WI38 (cell line): ENCODE results near the gene TTLL6.

ENCODE experiments used
- H3K4me3 ChIP-seq: 2 replicates; pipeline ENCODE4 v1.5.1; 2011; ENCODE audit warnings: low read depth, mild to moderate bottlenecking, control low read depth, low read length
- TF ChIP-seq, protein P1 (sequence below): IDR thresholded peaks from 2 replicates; pipeline ENCODE4 v1.5.1; 2012; ENCODE audit warnings: low read depth, mild to moderate bottlenecking, control low read depth, low read length

TTLL6 gene

GRCh38 chr17:48725288-48726064 lies 91.6 kb downstream of the TTLL6 start:
- TF ChIP-seq, protein P1, sequence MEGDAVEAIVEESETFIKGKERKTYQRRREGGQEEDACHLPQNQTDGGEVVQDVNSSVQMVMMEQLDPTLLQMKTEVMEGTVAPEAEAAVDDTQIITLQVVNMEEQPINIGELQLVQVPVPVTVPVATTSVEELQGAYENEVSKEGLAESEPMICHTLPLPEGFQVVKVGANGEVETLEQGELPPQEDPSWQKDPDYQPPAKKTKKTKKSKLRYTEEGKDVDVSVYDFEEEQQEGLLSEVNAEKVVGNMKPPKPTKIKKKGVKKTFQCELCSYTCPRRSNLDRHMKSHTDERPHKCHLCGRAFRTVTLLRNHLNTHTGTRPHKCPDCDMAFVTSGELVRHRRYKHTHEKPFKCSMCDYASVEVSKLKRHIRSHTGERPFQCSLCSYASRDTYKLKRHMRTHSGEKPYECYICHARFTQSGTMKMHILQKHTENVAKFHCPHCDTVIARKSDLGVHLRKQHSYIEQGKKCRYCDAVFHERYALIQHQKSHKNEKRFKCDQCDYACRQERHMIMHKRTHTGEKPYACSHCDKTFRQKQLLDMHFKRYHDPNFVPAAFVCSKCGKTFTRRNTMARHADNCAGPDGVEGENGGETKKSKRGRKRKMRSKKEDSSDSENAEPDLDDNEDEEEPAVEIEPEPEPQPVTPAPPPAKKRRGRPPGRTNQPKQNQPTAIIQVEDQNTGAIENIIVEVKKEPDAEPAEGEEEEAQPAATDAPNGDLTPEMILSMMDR: no peak
- H3K4me3 ChIP-seq: no peak overlapping the region

DNA sequence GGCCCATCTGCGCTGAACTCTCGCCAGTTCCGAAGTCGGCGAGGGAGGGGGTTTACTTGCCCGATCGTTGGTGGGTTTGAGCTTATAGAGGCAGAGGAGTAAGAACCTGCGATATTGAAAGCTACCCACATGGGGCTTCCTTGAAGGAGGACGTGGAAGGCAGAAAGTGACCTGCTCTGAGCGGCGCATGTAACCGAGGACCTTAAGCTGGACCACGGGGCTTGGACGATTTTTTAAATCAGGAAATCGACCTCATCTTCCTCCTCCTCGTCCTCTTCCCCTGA lies 92.1 kb downstream of the TTLL6 start:
- TF ChIP-seq, protein P1: no peak
- no peak overlapping the region for H3K4me3 ChIP-seq

GRCh38 chr17:48724251-48725003 lies 92.6 kb downstream of the TTLL6 start:
- H3K4me3 ChIP-seq: no peak overlapping the region
- TF ChIP-seq, protein P1: peak; percentile 70

GRCh38 chr17:48723423-48724250 lies 93.4 kb downstream of the TTLL6 start:
- H3K4me3 ChIP-seq: no peak overlapping the region
- TF ChIP-seq, protein P1: no peak

- TF ChIP-seq, protein P1: no peak
- H3K4me3 ChIP-seq: no peak within 1 kb of the TSS
Measured at GRCh38 chr17:48722915-48723422, 94.1 kb downstream of the TTLL6 start, which contains the start of gene PRAC2. Gene PRAC2 (plus strand): TSS chr17:48723185. CDS start chr17:48724411, 1,226 bp downstream.

DNA sequence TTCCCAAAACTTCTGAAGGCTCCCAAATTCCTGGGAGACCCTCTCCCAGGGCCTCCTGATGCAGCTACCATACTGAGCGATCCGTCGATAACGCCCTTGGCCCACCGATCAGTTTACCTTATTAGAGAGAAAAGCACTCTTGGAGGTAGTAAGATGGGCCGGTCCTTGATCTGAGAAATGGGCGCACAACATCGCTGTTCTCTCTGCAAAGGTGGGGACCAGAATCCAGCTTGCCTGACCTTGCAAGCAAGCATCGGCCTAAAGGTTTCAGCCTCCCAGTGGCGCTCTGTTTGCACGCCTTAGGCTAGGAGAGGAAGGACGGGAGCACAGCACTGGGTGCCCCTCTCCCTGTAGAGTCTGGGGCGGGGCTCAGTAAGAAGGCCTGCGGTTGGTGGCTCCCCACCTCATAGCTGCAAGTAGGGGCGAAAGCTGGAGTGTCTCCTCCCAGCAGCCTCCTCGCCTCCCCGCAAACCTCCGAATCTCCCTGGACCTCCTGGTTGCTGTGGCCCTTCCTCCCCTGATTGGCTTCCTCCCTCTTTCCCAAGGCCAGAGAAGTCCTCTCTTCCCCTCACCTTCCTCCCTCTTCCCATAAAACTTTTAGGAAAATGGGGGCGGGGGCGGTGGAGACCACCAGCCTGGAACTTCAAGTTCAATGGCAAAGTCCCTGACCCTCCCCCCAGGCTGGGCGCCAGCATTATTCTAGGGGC lies 94.7 kb downstream of the TTLL6 start, which contains the start of gene PRAC1:
Gene PRAC1 (minus strand): TSS at position 318 of the 707 bp plus-strand sequence. CDS start 126 bp downstream, at position 192.
- TF ChIP-seq, protein P1: no peak
- H3K4me3 ChIP-seq: no peak within 1 kb of the TSS
